BE2C (cell line): Measurements from ENCODE around the gene BEX4. TPM values are rescaled to one million over a fixed set of nuclear protein-coding genes. Genes with fewer than 3 reads are reported as not detected.
A peak's percentile ranks its signal among the peaks of the same experiment; 100 is the strongest.
"Not testable (repeated sequence)": the region's sequence is repeated elsewhere in the genome, so short reads cannot be mapped to it uniquely, and the experiment has no call there.

Experiments used
- DNase-seq: peaks from one replicate; pipeline ENCODE4 v3.0.0-alpha.2; 2020
- H3K27me3 ChIP-seq: fragments of 250-450 bp; sonication (Bioruptor Pico); 2 replicates; pipeline ENCODE4 v1.5.1; 2020; ENCODE audit warnings: mild to moderate bottlenecking
- H3K36me3 ChIP-seq: fragments of 250-450 bp; sonication (Bioruptor Pico); 2 replicates; pipeline ENCODE4 v1.5.1; 2020; ENCODE audit warnings: mild to moderate bottlenecking
- H3K4me1 ChIP-seq: fragments of 250-450 bp; sonication (Bioruptor Pico); 2 replicates; pipeline ENCODE4 v1.5.1; 2020
- H3K4me3 ChIP-seq: 2 replicates; pipeline ENCODE4 v1.5.1; 2011; ENCODE audit warnings: low read depth, low read length
- H3K9me3 ChIP-seq: fragments of 250-450 bp; sonication (Bioruptor Pico); 2 replicates; pipeline ENCODE4 v1.5.1; 2020
- polyA plus RNA-seq: library from polyadenylated mRNA; unstranded; fragments of >200 nt; gene quantifications from one replicate; pipeline ENCODE4 v1.2.1, GENCODE V29; 2012; ENCODE audit warnings: low read depth, missing spikeins; ENCODE audit not compliant: insufficient read length, insufficient read depth
- TF ChIP-seq, protein P1 (sequence below): IDR thresholded peaks from 2 replicates; pipeline ENCODE4 v1.5.1; 2012; ENCODE audit warnings: mild to moderate bottlenecking, low read depth, low read length

BEX4 gene
- 78.5 TPM for polyA plus RNA-seq

GRCh38 chrX:103214870-103215424 is at the start of gene BEX4:
Gene BEX4, plus strand, starts transcription at chrX:103215108. Its CDS starts 1,046 bp downstream, at chrX:103216154.
- Histone ChIP-seq H3K27me3 (no peaks in the 10 kb centered on the region), H3K4me3 (peak within 1 kb of the TSS; percentile 78), H3K36me3 (no peaks in the 10 kb centered on the region; the same call in 1 of the 2 replicates), H3K9me3 (no peaks in the 10 kb centered on the region), H3K4me1 (no peaks in the 10 kb centered on the region)
- peak; percentile 86 for DNase-seq
- TF ChIP-seq, protein P1, sequence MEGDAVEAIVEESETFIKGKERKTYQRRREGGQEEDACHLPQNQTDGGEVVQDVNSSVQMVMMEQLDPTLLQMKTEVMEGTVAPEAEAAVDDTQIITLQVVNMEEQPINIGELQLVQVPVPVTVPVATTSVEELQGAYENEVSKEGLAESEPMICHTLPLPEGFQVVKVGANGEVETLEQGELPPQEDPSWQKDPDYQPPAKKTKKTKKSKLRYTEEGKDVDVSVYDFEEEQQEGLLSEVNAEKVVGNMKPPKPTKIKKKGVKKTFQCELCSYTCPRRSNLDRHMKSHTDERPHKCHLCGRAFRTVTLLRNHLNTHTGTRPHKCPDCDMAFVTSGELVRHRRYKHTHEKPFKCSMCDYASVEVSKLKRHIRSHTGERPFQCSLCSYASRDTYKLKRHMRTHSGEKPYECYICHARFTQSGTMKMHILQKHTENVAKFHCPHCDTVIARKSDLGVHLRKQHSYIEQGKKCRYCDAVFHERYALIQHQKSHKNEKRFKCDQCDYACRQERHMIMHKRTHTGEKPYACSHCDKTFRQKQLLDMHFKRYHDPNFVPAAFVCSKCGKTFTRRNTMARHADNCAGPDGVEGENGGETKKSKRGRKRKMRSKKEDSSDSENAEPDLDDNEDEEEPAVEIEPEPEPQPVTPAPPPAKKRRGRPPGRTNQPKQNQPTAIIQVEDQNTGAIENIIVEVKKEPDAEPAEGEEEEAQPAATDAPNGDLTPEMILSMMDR = no peak

GRCh38 chrX:103170216-103170615 is 44.7 kb upstream of the BEX4 start:
- Histone ChIP-seq H3K9me3 (no peaks in the 10 kb centered on the region), H3K27me3 (no peaks in the 10 kb centered on the region), H3K4me3 (no peak overlapping the region), H3K36me3 (no peaks in the 10 kb centered on the region), H3K4me1 (no peaks in the 10 kb centered on the region)
- TF ChIP-seq, protein P1 = no peak
- no peak for DNase-seq

DNA sequence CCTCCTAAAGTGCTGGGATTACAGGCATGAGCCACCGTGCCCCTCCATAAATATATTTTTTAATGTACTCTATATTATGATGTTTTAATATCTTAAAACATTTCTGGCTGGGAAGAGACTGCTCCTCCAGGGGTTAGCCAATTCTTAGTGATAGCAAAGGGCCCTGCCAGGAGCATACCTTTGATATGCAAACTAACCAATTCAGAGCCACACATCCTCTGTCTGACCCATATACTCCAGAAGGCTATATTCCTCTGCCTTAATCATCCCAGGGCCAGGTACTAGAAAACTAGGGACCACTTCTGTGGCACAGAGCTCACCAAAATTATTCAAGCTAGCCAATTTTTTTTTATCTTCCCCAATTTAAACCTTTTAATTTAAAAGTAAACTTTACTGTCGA is 43.6 kb upstream of the BEX4 start:
- DNase-seq = no peak
- Histone ChIP-seq H3K9me3 (no peaks in the 10 kb centered on the region), H3K36me3 (no peaks in the 10 kb centered on the region), H3K27me3 (no peaks in the 10 kb centered on the region), H3K4me3 (no peak overlapping the region), H3K4me1 (no peaks in the 10 kb centered on the region)
- TF ChIP-seq, protein P1 = no peak

DNA sequence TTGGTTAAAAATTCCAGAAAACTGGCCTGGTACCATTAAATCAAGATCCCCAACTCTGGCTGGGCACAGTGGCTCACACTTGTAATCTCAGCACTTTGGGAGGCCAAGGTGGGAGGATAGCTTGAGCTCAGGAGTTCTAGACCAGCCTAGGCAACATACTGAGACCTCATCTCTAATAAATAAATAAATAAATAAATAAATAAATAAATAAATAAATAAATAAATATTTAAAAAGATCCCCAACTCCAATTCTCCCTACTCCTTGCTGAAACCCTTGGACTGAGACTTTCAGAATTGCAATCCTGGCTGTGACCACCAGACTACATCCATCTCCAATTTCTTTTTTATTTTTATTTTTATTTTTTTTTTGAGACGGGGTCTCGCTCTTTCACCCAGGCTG is 39.7 kb upstream of the BEX4 start:
- not testable (repeated sequence) for H3K9me3 ChIP-seq, DNase-seq, H3K27me3 ChIP-seq, H3K4me3 ChIP-seq, H3K36me3 ChIP-seq, H3K4me1 ChIP-seq

- peak; percentile 64 for DNase-seq
- H3K4me3 ChIP-seq = peak overlapping the region; percentile 38
- H3K4me1 ChIP-seq = no peaks in the 10 kb centered on the region
Measured at GRCh38 chrX:103175944-103176753, 38.8 kb upstream of the BEX4 start.

DNA sequence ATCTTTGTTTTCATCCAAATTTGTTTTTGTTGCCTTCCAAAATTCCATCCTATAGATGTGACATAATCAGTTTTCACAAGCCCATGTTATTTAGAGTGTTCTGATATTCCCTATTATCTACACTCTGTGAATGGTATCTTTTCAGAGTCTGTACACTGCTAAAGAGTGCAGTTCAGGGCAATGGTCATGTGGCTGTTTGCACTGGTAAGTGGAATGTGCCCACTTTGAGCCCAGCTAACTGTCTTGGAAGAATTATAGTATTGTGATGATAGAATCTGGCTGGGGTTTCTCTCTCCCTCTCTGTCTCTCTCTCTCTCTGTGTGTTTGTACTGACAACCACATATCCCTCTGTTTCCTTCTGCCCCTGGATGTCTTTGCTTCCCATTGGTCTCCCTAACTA is 37.4 kb upstream of the BEX4 start:
- no peaks in the 10 kb centered on the region for H3K4me1 ChIP-seq
- no peak for DNase-seq
- H3K4me3 ChIP-seq = no peak overlapping the region
- TF ChIP-seq, protein P1 = no peak
- no peaks in the 10 kb centered on the region for H3K27me3 ChIP-seq
- no peaks in the 10 kb centered on the region for H3K36me3 ChIP-seq
- H3K9me3 ChIP-seq = no peaks in the 10 kb centered on the region

More at GRCh38 chrX:103175944-103176753, 38.8 kb upstream of the BEX4 start:
- no peaks in the 10 kb centered on the region for H3K9me3 ChIP-seq
- no peaks in the 10 kb centered on the region for H3K27me3 ChIP-seq
- TF ChIP-seq, protein P1 = peak; percentile 79
- H3K36me3 ChIP-seq = no peaks in the 10 kb centered on the region
